Lower leg skin (tissue), 3 donors: ENCODE data around the gene BTNL2.

ENCODE experiments used
- POLR2A ChIP-seq, 2 donors: fragments of 450-650 bp; IDR thresholded peaks; one replicate each; pipeline ENCODE4 v1.6.1; 2016 to 2017; ENCODE audit warnings: antibody characterized with exemption in 2 of 2, mild to moderate bottlenecking in 1 of 2, moderate library complexity in 1 of 2
- TF ChIP-seq, protein P1 (sequence below), 3 donors: fragments of 450-650 bp; IDR thresholded peaks; one replicate each; pipeline ENCODE4 v1.5.1; 2016; ENCODE audit warnings: antibody characterized with exemption in 3 of 3, mild to moderate bottlenecking in 3 of 3, moderate library complexity in 2 of 3

DNA sequence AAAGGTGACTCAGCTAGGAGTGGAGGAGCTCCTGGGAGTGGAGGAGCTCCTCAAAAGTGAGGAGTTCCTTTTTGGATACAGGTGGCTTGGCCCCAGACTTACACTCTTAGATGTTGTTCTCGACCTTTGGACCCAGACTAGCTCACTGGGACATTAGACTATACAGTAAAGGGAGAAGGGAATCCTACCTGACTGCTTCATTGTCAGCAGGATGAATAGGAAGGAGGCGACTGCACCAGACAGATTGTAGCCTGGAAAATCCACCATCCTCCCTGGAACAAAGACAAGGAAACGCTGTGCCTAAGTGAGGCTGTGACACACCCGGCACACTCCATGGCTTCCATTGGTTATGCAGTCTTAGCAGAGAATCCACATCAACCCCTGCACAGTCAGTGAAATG lies at the start of gene BTNL2:
- TF ChIP-seq, protein P1, sequence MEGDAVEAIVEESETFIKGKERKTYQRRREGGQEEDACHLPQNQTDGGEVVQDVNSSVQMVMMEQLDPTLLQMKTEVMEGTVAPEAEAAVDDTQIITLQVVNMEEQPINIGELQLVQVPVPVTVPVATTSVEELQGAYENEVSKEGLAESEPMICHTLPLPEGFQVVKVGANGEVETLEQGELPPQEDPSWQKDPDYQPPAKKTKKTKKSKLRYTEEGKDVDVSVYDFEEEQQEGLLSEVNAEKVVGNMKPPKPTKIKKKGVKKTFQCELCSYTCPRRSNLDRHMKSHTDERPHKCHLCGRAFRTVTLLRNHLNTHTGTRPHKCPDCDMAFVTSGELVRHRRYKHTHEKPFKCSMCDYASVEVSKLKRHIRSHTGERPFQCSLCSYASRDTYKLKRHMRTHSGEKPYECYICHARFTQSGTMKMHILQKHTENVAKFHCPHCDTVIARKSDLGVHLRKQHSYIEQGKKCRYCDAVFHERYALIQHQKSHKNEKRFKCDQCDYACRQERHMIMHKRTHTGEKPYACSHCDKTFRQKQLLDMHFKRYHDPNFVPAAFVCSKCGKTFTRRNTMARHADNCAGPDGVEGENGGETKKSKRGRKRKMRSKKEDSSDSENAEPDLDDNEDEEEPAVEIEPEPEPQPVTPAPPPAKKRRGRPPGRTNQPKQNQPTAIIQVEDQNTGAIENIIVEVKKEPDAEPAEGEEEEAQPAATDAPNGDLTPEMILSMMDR (IDR thresholded peaks at IDR 0.05), result no peak
- TF ChIP-seq POLR2A (IDR thresholded peaks at IDR 0.05), result no peak
